Adrenal gland (tissue), 12 donors: ENCODE measurements around the gene FGF21. TPM values are rescaled to one million over a fixed set of nuclear protein-coding genes. Genes with fewer than 3 reads are reported as not detected.
A peak's percentile ranks its signal among the peaks of the same experiment; 100 is the strongest.
"Not testable (repeated sequence)": the region's sequence is repeated elsewhere in the genome, so short reads cannot be mapped to it uniquely, and the experiment has no call there.

Source experiments
- DNase-seq, 7 donors: peaks; one replicate each; pipeline ENCODE4 v3.0.0-alpha.2; 2019 to 2020
- H3K27ac ChIP-seq, 5 donors: fragments of 200-600 bp; sonication (generic) in 4 of 5; 1 replicate in 3 of 5; 2 replicates in 2 of 5; pipeline versions ENCODE4 v1.5.1 to v1.8.0; 2016 to 2020; ENCODE audit warnings: mild to moderate bottlenecking in 1 of 5
- H3K27me3 ChIP-seq: fragments of 200-600 bp; 2 replicates; pipeline ENCODE4 v1.8.0; 2021
- H3K36me3 ChIP-seq, 2 donors: fragments of 200-600 bp; replicated peaks in 1 of 2; 1 replicate in 1 of 2; 2 replicates in 1 of 2; pipeline versions ENCODE4 v1.5.1 to v1.8.0; 2018 to 2022
- H3K4me1 ChIP-seq, 2 donors: fragments of 200-600 bp; replicated peaks in 1 of 2; 1 replicate in 1 of 2; 2 replicates in 1 of 2; pipeline versions ENCODE4 v1.5.1 to v1.8.0; 2018 to 2021
- H3K4me3 ChIP-seq, 4 donors: fragments of 200-600 bp; sonication (generic) in 3 of 4; one replicate each; pipeline ENCODE4 v1.5.1; 2016 to 2018
- H3K9me3 ChIP-seq, 3 donors: fragments of 200-600 bp; sonication (generic) in 1 of 3; replicated peaks in 1 of 3; 1 replicate in 2 of 3; 2 replicates in 1 of 3; pipeline versions ENCODE4 v1.5.1 to v1.8.0; 2016 to 2021
- POLR2A ChIP-seq, 2 donors: fragments of 450-650 bp; IDR thresholded peaks; one replicate each; pipeline ENCODE4 v1.6.1; 2017; ENCODE audit warnings: antibody characterized with exemption in 2 of 2, mild to moderate bottlenecking in 2 of 2, moderate library complexity in 1 of 2
- WGBS, 4 donors: extraction: QIAGEN DNeasy Blood & Tissue Kit in 2 of 4; methylation state at CpG; one replicate each; pipeline versions ENCODE4 v1.1.5 to v1.1.7; 2013 to 2017; 5-methylcytosine and 5-hydroxymethylcytosine counted together
- intact Hi-C, 2 donors: fragments of 100-400 bp; cut with DNase I; formaldehyde crosslinking; loops; one replicate each; pipeline versions ENCODE4 v1.14.1 to v1.15.0; 2022 to 2023
- polyA plus RNA-seq, 3 donors: library from polyadenylated mRNA; stranded (reverse); fragments of 200-250 nt in 2 of 3; fragments of 350-450 nt in 1 of 3; fragmentation: Illumina TruSeq in 1 of 3; extraction: RNeasy Lipid Tissue Mini Kit (QIAGEN cat#74804) in 1 of 3; gene quantifications; one replicate each; pipeline ENCODE4 v1.2.3, GENCODE V29; 2013 to 2014
- total RNA-seq, 9 donors: library from RNA; depleted of rRNA in 4 of 9; stranded (reverse); fragments of >200 nt in 4 of 9; fragments of 120-200 nt in 1 of 9; fragmentation: NEBNext Ultra II Directional in 1 of 9; extraction: Animal tissue kit (Norgen Biotek cat#: 25700) in 1 of 9; gene quantifications; one replicate each; pipeline versions ENCODE4 v1.1.0 to v1.2.4, GENCODE V29; 2013 to 2023
- TF ChIP-seq, protein P1 (sequence below), 6 experiments: fragments of 450-650 bp in 4 of 6; fragments of 200-600 bp in 2 of 6; sonication (generic) in 1 of 6; IDR thresholded peaks; 1 replicate in 5 of 6; 2 replicates in 1 of 6; pipeline versions ENCODE4 v1.5.1 to v1.8.0; 2016 to 2021; ENCODE audit warnings: antibody characterized with exemption in 6 of 6, mild to moderate bottlenecking in 2 of 6, moderate library complexity in 1 of 6
- donor health status: healthy with polysubstance abuse.
- donor health status: Bipolar disorder and iron deficiency.
- donor health status: DM: yes; HTN: yes; CAD: no.
- donor health status: DM: no; HTN: no; CAD: no.
- donor health status: DM: no; HTN: no; CAD: no.
- donor health status: DM: yes; HTN: yes; CAD: no.

FGF21 gene
- total and polyA plus RNA-seq, 12 donors, result not detected

DNA sequence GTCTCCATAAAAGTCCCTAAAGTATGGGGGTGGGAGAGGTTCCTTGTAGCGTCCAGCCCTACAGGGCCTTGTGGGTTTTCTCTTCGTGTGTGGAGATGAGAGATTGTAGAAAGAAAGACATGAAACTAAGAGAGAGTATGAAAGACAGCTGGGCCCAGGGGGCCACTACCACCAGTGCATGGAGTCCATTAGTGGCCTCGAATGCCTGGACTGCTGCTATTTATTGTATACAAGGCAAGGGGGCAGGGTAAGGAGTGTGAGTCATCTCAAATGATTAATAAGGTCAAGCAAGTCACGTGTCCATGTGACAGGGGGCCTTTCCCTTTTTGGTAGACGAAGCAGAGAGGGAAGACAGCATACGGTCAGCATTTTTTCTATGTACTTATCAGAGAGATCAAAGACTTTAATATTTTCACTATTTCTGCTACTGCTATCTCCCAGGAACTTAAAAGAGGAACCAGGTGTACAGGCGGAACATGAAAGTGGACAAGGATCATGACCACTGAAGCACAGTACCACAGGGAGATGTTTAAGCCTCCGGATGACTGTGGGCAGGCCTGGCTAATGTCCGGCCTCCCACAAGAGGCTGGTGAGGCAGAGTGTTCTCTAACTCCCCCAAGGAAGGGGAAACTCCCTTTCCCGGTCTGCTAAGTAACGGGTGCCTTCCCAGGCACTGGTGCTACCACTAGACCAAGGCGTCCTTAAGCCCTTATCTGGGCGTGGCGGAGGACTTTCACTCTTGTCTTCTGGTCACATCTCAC lies 25.5 kb downstream of the FGF21 start:
- Histone ChIP-seq H3K4me1 (peaks cover 14 to 17% of the 10 kb centered on the region in 2 donors), H3K9me3 (no peaks in the 10 kb centered on the region), H3K4me3 (no peak overlapping the region), H3K27me3 (no peaks in the 10 kb centered on the region), H3K36me3 (no peaks in the 10 kb centered on the region), H3K27ac (peak overlapping the region; percentile 43 to 87 (median 85))
- DNase-seq, result peak; percentile 71 to 86 (median 83)
- intact Hi-C loops, result loop anchor here in 1 of 2 donors (10.0 kb wide), 1 partner anchor 106 kb away; the partner anchor contains the start of gene NTN5
- TF ChIP-seq POLR2A (IDR thresholded peaks at IDR 0.05), result peak in 1 of 2 donors; percentile 64
- TF ChIP-seq, protein P1, sequence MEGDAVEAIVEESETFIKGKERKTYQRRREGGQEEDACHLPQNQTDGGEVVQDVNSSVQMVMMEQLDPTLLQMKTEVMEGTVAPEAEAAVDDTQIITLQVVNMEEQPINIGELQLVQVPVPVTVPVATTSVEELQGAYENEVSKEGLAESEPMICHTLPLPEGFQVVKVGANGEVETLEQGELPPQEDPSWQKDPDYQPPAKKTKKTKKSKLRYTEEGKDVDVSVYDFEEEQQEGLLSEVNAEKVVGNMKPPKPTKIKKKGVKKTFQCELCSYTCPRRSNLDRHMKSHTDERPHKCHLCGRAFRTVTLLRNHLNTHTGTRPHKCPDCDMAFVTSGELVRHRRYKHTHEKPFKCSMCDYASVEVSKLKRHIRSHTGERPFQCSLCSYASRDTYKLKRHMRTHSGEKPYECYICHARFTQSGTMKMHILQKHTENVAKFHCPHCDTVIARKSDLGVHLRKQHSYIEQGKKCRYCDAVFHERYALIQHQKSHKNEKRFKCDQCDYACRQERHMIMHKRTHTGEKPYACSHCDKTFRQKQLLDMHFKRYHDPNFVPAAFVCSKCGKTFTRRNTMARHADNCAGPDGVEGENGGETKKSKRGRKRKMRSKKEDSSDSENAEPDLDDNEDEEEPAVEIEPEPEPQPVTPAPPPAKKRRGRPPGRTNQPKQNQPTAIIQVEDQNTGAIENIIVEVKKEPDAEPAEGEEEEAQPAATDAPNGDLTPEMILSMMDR (IDR thresholded peaks at IDR 0.05), result no peak
- WGBS, 4 donors, result 32 to 47% (median 39%) methylated on average over 14 of the region's 14 CpGs

DNA sequence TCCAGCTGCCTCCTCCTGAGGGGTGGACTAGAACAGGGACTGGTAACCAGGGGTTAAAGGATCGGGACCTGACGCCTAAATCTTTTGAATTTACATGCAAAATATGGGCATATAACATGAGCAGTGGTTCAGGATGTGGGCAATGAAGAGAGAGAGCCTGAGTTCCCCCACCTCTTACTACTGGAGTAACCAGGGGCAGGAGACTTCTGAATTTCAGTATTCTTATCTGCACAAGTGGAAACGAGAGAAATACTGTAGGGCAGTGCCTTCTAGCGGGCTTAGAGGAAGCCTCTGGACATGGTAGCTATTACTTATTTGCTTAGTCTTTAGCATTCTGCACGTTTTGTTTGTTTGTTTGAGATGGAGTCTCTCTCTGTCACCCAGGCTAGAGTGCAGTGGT lies 29.2 kb downstream of the FGF21 start:
- peaks cover 14 to 17% of the 10 kb centered on the region in 2 donors for H3K4me1 ChIP-seq
- H3K27me3 ChIP-seq, result no peaks in the 10 kb centered on the region
- 63 to 67% (median 65%) methylated on average over 5 of the region's 5 CpGs for WGBS, 4 donors
- H3K4me3 ChIP-seq, result no peak overlapping the region
- no peak overlapping the region for H3K27ac ChIP-seq
- peak in 1 of 7 donors; percentile 35 for DNase-seq
- intact Hi-C loops, result loop anchor here in 1 of 2 donors (10.0 kb wide), 1 partner anchor 110 kb away; the partner anchor contains the start of gene NTN5
- no peaks in the 10 kb centered on the region for H3K9me3 ChIP-seq
- no peaks in the 10 kb centered on the region for H3K36me3 ChIP-seq
- no peak for TF ChIP-seq POLR2A (IDR thresholded peaks at IDR 0.05)
- TF ChIP-seq, protein P1 (IDR thresholded peaks at IDR 0.05), result peak in 5 of 6 experiments; percentile 7 to 41 (median 39)

DNA sequence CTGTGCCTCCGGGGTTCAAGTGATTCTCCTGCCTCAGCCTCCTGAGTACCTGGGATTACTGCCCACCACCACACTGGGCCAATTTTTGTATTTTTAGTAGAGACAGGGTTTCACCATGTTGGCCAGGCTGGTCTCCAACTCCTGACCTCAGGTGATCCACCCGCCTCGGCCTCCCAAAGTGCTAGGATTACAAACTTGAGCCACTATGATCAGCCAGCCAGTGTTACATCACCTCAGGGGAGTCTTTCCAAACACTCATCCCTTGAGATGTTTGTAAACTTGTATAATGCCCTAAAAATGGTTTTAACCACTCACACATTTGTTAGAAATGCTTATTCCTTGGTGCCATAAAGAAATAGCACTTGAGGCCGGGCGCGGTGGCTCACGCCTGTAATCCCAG lies 31.1 kb downstream of the FGF21 start:
- H3K9me3 ChIP-seq, DNase-seq, H3K27me3 ChIP-seq, H3K27ac ChIP-seq, H3K4me3 ChIP-seq, H3K4me1 ChIP-seq, H3K36me3 ChIP-seq: not testable (repeated sequence)
- WGBS, 4 donors, result 89 to 94% (median 91%) methylated on average over 7 of the region's 7 CpGs
- intact Hi-C loops, result loop anchor here (2.0 to 10.0 kb wide), 2 partner anchors 56 to 112 kb away; partner anchors contain the start of gene NTN5 (in 1 of the 2)

DNA sequence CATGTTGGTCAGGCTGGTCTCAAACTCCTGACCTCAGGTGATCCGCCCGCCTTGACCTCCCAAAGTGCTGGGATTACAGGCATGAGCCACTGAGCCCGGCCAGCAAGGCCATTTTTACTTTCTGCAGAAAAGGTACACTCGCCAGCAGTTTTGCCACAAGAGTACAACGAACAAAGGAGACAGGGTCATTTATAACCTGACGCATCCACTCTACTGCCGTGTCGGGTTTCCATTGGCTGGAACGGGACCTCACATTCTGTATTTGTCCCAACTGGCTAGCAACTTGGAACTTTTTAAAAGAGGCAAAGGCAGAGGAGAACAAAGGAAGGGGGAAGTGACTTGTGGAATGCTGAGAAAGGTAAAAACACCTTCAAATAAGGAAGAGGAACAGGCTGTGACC lies 32.0 kb downstream of the FGF21 start:
- H3K9me3 ChIP-seq, DNase-seq, H3K4me1 ChIP-seq, H3K4me3 ChIP-seq, H3K36me3 ChIP-seq, H3K27ac ChIP-seq, H3K27me3 ChIP-seq: not testable (repeated sequence)
- intact Hi-C loops, result loop anchor here (2.0 to 10.0 kb wide), 2 partner anchors 55 to 113 kb away; partner anchors contain the start of gene NTN5 (in 1 of the 2)
- 78 to 85% (median 82%) methylated on average over 9 of the region's 9 CpGs for WGBS, 4 donors

DNA sequence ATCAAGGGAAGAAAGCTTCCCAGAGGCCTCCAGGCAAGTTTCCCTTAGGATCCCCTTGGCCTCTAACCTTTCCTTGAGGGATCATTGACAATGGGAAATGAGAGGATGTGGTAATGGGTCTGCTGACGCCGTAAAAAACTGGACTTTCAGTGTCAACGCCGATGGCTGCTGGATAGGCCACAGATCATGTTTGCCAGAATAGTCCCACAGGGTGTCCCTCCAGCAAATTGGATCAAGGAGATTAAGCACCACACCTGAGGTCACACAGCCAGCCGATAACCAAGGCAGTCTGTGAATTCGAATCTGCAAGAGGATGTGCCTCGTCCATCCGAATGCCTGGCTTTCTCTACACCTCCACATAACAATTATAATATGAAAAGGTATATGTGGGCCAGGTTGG lies 37.9 kb downstream of the FGF21 start:
- intact Hi-C loops, result no loop called here
- DNase-seq, result no peak
- Histone ChIP-seq H3K27ac (no peak overlapping the region), H3K36me3 (no peaks in the 10 kb centered on the region), H3K4me3 (no peak overlapping the region), H3K9me3 (no peaks in the 10 kb centered on the region), H3K4me1 (peaks cover 0 to 11% of the 10 kb centered on the region in 2 donors), H3K27me3 (no peaks in the 10 kb centered on the region)
- TF ChIP-seq, protein P1 (IDR thresholded peaks at IDR 0.05), result no peak
- no peak for TF ChIP-seq POLR2A (IDR thresholded peaks at IDR 0.05)
- WGBS, 4 donors, result 70 to 89% (median 76%) methylated on average over 6 to 8 of the region's 8 CpGs
